Stimulated activated CD8-positive, alpha-beta memory T cell treated with anti-CD3 and anti-CD28 coated beads, Interleukin-4, amount 100 ng/mL, for 4 hours (primary cell): ENCODE measurements around the gene CDC45.

Source experiments
- DNase-seq, 2 donors: peaks; one replicate each; pipeline ENCODE4 v3.0.0-alpha.2; 2020; ENCODE audit warnings: low read depth in 2 of 2, low spot score in 1 of 2

Gene CDC45

GRCh38 chr22:19448076-19448607 lies 31.6 kb upstream of the CDC45 start:
- DNase-seq = no peak

GRCh38 chr22:19448739-19449421 lies 30.8 kb upstream of the CDC45 start:
- no peak for DNase-seq

GRCh38 chr22:19449422-19449767 lies 30.3 kb upstream of the CDC45 start:
- no peak for DNase-seq

GRCh38 chr22:19450363-19451175 lies 29.2 kb upstream of the CDC45 start:
- DNase-seq = no peak

- DNase-seq = no peak
Measured at GRCh38 chr22:19451570-19451969, 28.1 kb upstream of the CDC45 start.

- no peak for DNase-seq
Measured at GRCh38 chr22:19453718-19454117, 26.0 kb upstream of the CDC45 start.

- no peak for DNase-seq
Measured at GRCh38 chr22:19454156-19454555, 25.6 kb upstream of the CDC45 start.

GRCh38 chr22:19455033-19455432 lies 24.7 kb upstream of the CDC45 start:
- DNase-seq = no peak

- no peak for DNase-seq
Measured at GRCh38 chr22:19455585-19456370, 23.9 kb upstream of the CDC45 start.

GRCh38 chr22:19456541-19456940 lies 23.2 kb upstream of the CDC45 start:
- DNase-seq = no peak

- DNase-seq = no peak
Measured at GRCh38 chr22:19457828-19458428, 21.8 kb upstream of the CDC45 start.

GRCh38 chr22:19460036-19460435 lies 19.7 kb upstream of the CDC45 start:
- no peak for DNase-seq

GRCh38 chr22:19461506-19461905 lies 18.2 kb upstream of the CDC45 start:
- DNase-seq = no peak

GRCh38 chr22:19463008-19463407 lies 16.7 kb upstream of the CDC45 start:
- no peak for DNase-seq

GRCh38 chr22:19463491-19464469 lies 15.9 kb upstream of the CDC45 start:
- no peak for DNase-seq

GRCh38 chr22:19464546-19464945 lies 15.2 kb upstream of the CDC45 start:
- DNase-seq = no peak

GRCh38 chr22:19464975-19465374 lies 14.7 kb upstream of the CDC45 start:
- DNase-seq = no peak

- no peak for DNase-seq
Measured at GRCh38 chr22:19466126-19466716, 13.5 kb upstream of the CDC45 start.

- no peak for DNase-seq
Measured at GRCh38 chr22:19466848-19467752, 12.6 kb upstream of the CDC45 start.
